ENCODE measurements around the gene MAP3K13.

MAP3K13 gene

GRCh38 chr3:185362850-185363661 lies at the start of gene MAP3K13:
TSS of gene MAP3K13 (plus strand) at chr3:185363136. CDS start at chr3:185428582, 65,446 bp downstream.
- no peak for DNase-seq (ENCODE audit: low read depth, low spot score)

DNA sequence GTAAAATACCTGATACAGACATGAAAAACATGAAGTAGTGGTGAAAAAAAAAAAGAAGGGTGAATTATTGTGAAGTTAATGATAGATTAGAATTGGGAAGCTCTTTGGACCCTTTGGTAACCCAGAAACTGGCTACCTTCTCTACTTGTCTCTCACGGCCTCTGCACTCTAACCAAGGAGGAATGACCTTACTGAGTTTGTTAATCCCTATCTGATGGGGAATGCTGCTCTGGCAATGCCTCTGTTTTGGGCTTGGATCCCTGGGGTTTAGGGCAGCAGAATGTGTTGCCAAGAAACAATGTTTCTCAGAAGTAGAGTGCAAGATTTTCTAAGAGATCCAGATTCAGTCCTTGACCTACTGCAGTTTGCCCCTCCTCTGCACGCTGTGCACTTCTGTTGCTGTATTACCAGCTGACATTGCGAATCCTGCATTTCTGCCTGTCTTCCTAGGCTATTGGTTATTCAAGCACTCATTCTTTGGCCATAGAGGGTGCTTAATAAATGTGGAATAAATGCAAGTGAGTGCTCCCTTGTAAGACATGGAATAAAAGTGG lies 49.2 kb upstream of the MAP3K13 start:
- no peak for DNase-seq (ENCODE audit: low read depth, low spot score)

GRCh38 chr3:185316740-185317412 lies 46.1 kb upstream of the MAP3K13 start:
- DNase-seq (ENCODE audit: low read depth, low spot score) = no peak

- no peak for DNase-seq (ENCODE audit: low read depth, low spot score)
Measured at GRCh38 chr3:185317674-185318073, 45.3 kb upstream of the MAP3K13 start.

DNA sequence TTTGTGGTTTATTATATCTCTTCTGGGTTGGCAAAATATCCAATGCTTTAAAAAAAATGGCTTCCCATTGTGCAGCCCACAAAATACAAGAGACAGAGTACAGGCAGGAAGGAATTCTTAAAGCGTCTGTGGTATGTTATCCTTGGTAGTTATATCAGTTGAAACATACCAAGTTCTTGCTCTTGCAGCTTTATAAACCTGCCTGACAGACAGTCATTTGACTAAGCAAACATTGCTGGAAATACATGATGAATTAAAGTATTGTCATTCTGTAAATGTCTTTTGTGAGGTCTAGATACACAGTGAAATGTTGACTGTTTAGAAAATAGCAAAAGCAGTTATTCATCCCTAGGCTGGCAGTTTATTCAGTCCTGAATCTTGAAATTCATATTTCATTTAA lies 44.8 kb upstream of the MAP3K13 start:
- no peak for DNase-seq (ENCODE audit: low read depth, low spot score)

DNA sequence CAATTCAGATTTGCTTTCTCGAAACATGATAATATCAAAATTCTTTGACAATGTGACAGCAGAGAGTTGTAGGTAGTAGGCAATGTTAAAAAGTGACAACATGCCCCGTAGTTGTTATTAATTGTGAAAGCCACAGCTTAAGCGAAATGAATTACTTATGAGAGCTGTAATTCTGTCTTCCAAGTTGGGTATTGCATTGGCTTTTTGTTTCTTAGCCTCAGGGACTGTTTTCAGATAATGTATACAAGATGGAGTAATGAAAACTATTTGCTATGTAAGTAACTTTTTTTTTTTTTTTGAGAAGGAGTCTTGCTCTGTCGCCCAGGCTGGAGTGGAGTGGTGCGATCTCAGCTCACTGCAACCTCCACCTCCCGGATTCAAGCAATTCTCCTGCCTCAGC lies 43.1 kb upstream of the MAP3K13 start:
- DNase-seq (ENCODE audit: low read depth, low spot score) = no peak

GRCh38 chr3:185320949-185321348 lies 42.0 kb upstream of the MAP3K13 start:
- no peak for DNase-seq (ENCODE audit: low read depth, low spot score)

DNA sequence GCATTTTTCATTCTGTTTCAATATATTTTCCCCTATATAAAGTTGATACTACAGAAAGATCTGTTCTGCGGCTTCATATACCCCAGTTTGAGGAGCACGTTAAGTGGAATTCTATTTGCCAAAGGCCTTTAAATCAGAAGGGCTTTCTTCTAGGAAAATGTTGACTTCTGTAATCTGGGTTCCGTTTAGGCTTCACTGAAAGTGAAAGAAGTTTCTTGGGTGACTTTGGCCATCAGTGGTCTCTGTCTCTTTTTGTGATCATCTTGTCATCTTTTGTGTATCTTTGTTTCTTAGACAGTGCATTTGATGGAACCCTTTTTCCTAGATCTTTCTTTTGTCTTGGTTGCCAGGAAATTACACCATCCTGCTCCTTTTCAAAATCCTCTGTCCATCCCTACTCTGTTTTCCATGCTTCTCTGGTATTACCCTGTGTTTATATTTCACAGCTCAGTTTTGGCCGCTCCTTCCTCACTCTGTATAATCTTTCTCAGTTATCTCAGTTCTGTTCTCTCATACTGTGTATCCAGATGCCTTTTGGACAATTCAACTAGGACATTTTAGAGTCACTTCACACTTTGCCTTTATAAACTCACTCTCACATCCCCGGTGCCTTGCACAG lies 40.7 kb upstream of the MAP3K13 start:
- DNase-seq (ENCODE audit: low read depth, low spot score) = no peak

DNA sequence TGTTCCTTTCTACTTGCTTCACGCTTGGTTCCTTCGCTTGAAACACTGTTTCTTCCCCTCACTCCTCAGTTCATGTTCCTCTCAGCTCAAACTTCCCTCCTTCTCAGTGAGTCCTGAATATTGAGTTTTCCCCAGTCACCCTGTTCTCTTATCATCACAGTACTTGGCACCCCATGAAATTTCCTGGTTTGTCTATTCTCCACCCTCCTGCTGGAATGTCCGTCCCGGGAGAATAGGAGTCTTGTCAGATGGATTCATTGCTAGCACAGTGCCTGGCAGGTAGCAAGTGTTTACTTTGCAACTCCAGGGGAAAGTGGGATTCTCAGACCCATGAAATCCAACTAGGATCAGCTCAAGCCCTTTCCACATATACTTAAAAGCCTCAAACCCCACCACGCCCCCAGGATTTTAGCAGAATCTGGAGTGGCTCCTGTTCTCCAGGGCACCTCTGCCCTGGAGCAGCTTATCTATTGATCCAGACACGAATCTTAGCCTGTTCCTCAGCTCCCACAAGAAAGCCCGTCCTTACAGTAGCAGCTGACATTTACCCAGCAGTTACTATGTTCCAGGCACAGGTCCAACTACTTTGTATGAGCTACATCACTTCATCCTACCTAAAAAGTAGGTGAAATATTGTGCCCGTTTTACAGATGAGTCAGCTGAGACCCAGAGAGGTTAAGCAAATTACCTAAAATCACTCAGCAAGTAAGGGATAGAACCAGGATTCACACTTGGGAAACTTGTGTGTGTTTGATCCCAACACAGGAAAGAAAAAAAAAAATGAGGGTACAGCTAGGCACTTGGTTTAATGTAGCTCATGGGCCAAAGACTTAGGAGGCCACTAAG lies 36.8 kb upstream of the MAP3K13 start:
- no peak for DNase-seq (ENCODE audit: low read depth, low spot score)

- DNase-seq (ENCODE audit: low read depth, low spot score) = no peak
Measured at GRCh38 chr3:185327062-185327461, 35.9 kb upstream of the MAP3K13 start.

GRCh38 chr3:185328324-185329004 lies 34.5 kb upstream of the MAP3K13 start:
- no peak for DNase-seq (ENCODE audit: low read depth, low spot score)

DNA sequence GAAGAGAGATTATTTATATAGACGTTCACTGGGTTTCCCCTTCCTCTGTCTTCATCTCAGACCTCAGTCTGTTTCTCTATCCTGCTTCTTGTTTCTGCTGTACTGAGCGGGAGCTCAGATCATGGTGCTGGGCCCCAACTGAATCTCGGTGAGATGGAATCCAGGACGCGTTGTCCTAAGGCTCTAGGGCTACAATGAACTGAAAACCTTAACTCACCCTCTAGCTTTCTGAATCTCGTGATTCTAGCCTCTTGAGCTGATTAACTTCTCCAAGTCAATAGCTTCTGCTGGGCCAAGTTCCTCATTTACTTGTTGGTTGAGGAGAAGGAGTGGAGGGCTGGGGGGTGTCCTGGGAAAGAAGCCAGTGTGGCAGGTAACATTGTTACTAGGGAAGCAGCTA lies 32.7 kb upstream of the MAP3K13 start:
- no peak for DNase-seq (ENCODE audit: low read depth, low spot score)

- DNase-seq (ENCODE audit: low read depth, low spot score) = no peak
Measured at GRCh38 chr3:185330644-185331043, 32.3 kb upstream of the MAP3K13 start.

DNA sequence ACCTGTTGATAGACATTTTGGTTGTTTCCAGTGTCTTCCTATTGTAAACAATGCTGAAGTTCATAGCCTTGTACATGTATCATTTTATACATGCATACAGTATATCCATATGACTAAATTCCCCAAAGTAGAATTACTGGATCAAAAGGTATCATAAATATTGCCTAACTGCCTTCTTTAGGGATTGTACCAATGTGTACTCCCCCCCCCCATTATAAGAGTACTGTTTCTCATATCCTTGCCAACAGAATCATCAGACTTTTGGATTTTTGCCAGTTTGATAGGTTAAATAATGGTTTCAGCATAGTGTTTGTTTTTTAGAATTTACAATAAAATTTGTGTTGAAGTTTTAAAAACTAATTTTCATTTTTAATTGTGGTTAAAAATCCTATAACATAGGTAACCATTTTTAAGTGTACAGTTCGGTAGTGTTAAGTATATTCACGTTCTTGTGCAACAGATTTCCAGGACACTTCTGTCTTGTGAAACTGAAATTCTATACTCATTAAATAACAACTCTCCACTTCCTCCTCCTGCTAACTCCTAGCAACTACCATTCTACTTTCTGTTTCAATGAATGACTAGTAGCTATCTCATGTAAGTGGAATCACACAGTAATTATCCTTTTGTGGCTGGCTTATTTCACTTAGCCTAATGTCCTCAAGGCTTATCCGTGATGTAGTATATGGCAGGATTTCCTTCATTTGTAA lies 30.8 kb upstream of the MAP3K13 start:
- DNase-seq (ENCODE audit: low read depth, low spot score) = no peak

DNA sequence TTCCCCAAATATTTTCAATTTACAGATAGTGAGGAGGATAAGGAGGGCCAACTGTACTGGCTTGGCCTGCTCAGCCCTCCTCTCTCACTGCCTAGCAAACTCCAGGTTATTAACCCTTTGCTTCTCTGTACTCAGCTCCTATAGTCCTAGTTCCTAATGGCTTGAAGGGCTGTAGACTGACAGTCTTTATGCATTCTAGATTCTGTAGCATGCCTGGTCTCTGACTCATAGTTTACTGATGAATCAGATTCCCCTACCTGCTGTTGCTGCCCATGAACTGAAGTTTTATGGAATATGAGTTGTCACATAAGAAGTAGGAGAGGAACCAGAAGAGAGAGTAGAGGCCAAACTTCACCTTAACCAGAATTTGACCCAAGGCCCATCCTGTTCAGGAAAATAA lies 27.1 kb upstream of the MAP3K13 start:
- DNase-seq (ENCODE audit: low read depth, low spot score) = no peak

DNA sequence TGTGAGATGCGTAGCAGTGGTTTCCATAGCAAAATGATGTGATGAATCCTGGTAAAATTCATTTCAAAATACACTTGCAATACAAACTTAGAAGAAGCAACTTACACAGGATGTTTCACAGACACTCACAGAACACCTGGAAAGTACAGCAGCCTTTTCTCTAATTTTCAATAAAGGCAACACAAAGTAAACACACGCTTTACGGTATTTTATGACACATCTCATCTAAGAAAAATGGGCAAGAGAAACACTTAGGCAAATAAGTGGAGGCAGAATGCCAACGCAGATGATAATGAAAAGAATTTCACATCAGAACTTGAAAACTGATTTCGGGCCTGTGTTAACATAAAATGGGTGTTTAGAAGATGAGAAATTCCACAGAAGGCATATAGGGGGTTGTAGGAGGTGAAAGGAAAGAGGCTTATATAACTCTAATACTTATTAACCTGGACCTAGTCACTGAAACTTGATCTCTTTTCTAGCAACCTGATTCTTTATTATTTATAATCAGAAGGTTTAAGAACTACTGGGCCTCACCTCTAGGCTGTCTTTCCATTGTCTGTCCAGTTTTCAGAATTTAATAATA lies 25.6 kb upstream of the MAP3K13 start:
- no peak for DNase-seq (ENCODE audit: low read depth, low spot score)

GRCh38 chr3:185339945-185340344 lies 23.0 kb upstream of the MAP3K13 start:
- no peak for DNase-seq (ENCODE audit: low read depth, low spot score)

DNA sequence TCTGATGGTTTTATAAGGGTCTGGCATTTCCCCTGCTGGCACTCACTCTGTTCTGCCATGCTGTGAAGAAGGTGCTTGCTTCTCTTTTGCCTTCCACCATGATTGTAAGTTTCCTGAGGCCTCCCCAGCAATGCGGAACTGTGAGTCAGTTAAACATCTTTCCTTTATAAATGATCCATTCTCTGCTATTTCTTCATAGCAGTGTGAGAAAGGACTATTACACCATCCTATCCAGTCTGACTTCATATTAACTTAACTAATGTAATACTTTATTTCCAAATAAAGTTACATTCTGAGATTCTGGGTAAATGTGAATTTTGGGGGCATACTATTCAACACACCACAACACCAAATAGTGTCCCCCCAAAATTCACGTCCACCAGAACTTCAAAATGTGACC lies 22.2 kb upstream of the MAP3K13 start:
- DNase-seq (ENCODE audit: low read depth, low spot score) = no peak

DNA sequence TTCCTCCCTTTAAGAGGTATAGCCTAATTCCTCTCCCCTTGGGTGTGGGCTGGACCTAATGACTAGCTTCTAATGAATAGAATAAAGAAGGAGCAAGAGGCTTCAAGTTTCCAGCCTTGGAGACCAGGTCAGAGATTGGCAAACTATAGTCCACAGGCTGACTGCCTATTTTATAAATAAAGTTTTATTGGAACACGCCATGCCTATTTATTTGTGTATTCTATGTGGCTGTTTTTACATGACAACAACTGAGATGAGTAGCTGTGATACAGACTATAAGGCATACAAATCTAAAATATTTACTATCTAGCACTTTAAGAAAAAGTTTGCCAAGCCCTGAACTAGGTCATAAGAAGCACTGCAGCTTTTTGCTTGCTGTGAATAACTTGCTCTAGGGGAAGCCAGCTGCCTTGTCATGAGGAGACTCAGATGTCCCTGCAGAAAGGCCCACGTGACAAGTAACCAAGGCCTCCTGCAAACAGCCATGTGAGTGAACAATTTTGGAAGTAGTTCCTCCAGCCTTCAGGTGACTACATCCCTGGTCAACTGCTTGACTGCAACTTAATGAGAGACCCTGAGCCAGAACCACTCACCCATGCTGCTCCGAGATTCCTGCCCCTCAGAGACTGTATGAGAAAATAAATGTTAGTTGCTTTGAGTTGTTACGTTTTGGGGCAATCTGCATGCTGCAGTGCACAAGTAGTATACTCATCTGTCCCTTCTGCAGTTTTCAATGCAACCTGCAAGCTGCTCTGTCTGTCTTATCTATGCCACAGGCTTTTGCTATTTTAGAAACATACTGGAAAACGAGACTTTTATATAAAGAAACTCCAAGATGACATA lies 21.1 kb upstream of the MAP3K13 start:
- no peak for DNase-seq (ENCODE audit: low read depth, low spot score)
